Mammary epithelial cell (primary cell): ENCODE measurements around the gene LY6G6D.

ENCODE experiments used
- EZH2 ChIP-seq: IDR thresholded peaks from 2 replicates; pipeline ENCODE4 v1.6.1; 2012; ENCODE audit warnings: low read length, inconsistent platforms, borderline replicate concordance
- TF ChIP-seq, protein P1 (sequence below), 2 donors: IDR thresholded peaks in 1 of 2; conservative IDR thresholded peaks in 1 of 2; 2 replicates each; pipeline ENCODE4 v1.5.1; 2011 to 2012; ENCODE audit warnings: inconsistent platforms in 2 of 2, low read length in 2 of 2, mild to moderate bottlenecking in 2 of 2, control low read depth in 1 of 2, low read depth in 1 of 2; ENCODE audit not compliant: insufficient read depth in 1 of 2; ENCODE audit errors: extremely low read depth in 1 of 2

DNA sequence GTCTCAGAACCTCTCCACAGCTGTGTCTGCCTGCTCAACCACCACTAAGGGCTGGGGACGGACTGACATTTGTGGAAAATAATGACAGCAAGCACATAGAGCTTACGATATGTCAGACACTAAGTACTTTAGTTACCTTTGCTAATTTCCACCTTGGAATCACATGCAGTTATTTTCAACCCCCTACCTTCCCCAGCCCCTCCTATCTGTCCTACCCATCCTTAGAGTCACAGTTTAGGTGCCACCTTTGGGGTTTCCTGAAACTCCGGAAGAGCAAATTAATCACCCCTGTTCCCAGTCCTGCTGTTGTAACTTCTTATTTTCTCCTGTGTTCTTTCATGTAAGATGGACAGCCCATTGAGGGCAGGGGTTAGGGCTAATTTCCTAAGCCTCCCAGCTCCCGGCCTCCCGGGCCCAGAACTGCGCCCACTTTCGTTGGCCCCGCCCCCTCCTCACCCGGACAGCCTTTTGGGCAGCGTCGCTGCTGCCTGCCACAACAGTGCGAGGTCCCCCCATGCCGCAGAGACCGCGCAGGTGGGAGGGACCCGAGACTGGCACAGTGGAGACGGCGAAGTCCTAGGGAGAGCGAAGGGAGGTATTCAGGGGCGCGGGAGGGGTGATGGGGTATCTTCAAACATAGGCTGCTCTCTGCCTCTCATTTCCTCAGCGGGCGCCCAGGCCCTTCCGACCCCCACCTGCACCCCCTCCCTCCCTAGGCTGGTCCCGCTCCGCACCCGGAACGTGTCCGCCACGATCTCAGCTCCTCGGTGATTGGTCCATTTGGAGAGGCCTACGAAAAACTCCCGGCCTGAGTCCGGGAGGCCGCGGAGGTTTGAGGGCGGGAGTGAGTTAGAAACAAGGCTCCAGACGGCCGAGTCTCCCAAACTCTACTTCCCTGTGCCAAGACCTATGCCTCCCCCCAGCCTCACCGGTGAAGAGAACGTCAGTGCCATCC lies 12.8 kb downstream of the LY6G6D start:
- no peak for TF ChIP-seq EZH2
- TF ChIP-seq, protein P1, sequence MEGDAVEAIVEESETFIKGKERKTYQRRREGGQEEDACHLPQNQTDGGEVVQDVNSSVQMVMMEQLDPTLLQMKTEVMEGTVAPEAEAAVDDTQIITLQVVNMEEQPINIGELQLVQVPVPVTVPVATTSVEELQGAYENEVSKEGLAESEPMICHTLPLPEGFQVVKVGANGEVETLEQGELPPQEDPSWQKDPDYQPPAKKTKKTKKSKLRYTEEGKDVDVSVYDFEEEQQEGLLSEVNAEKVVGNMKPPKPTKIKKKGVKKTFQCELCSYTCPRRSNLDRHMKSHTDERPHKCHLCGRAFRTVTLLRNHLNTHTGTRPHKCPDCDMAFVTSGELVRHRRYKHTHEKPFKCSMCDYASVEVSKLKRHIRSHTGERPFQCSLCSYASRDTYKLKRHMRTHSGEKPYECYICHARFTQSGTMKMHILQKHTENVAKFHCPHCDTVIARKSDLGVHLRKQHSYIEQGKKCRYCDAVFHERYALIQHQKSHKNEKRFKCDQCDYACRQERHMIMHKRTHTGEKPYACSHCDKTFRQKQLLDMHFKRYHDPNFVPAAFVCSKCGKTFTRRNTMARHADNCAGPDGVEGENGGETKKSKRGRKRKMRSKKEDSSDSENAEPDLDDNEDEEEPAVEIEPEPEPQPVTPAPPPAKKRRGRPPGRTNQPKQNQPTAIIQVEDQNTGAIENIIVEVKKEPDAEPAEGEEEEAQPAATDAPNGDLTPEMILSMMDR (conservative IDR thresholded peaks at IDR 0.05 in 1 of 2, IDR thresholded peaks at IDR 0.05 in 1 of 2; ENCODE audit: extremely low read depth in 1 of 2, insufficient read depth in 1 of 2, low read depth in 1 of 2, low read length in 2 of 2) = no peak
